H1 (cell line): ENCODE data around the gene COL20A1. TPM values are rescaled to one million over a fixed set of nuclear protein-coding genes. Genes with fewer than 3 reads are reported as not detected.

ENCODE experiments used
- CTCF ChIA-PET: fragments of 300-600 bp; sonication (Branson Sonifier 250); formaldehyde crosslinking; loops from one replicate; lab custom pipeline; 2021; ENCODE audit not compliant: partially characterized antibody; lab: Charles Lee
- POLR2A ChIA-PET: fragments of 300-600 bp; sonication (Branson Sonifier 250); formaldehyde crosslinking; loops from one replicate; lab custom pipeline; 2021; ENCODE audit warnings: inconsistent platforms; ENCODE audit not compliant: partially characterized antibody; lab: Charles Lee
- DNase-seq, 2 experiments: peaks; one replicate each; pipeline versions ENCODE4 v3.0.0 to v3.0.0-alpha.2; 2010 to 2022; ENCODE audit warnings: low spot score in 2 of 2, low read depth in 1 of 2, mixed read lengths in 1 of 2
- FAIRE-seq: peaks from 2 replicates; lab custom pipeline; 2011; peaks lifted over from hg19 to GRCh38; lab: Jason Lieb, UNC
- H2AFZ ChIP-seq: 2 replicates; pipeline ENCODE4 v1.8.1; 2012; ENCODE audit warnings: low read length, inconsistent platforms
- H2AK5ac ChIP-seq: 2 replicates; pipeline ENCODE4 v1.6.1; 2013; ENCODE audit warnings: low read depth, low read length
- H2BK120ac ChIP-seq: replicated peaks from 2 replicates; pipeline ENCODE3; 2013; ENCODE audit warnings: low read depth, low read length, inconsistent platforms
- H2BK12ac ChIP-seq: 2 replicates; pipeline ENCODE4 v1.6.1; 2013; ENCODE audit warnings: low read depth, low read length
- H2BK15ac ChIP-seq: 2 replicates; pipeline ENCODE4 v1.6.1; 2013; ENCODE audit warnings: low read length
- H2BK20ac ChIP-seq: 2 replicates; pipeline ENCODE4 v1.6.1; 2013; ENCODE audit warnings: low read length
- H2BK5ac ChIP-seq: 2 replicates; pipeline ENCODE4 v1.6.1; 2013; ENCODE audit warnings: low read depth, low read length
- H3K14ac ChIP-seq: 2 replicates; pipeline ENCODE4 v1.6.1; 2013; ENCODE audit warnings: inconsistent platforms; ENCODE audit not compliant: insufficient read length
- H3K18ac ChIP-seq: 2 replicates; pipeline ENCODE4 v1.6.1; 2013; ENCODE audit warnings: low read length; ENCODE audit errors: extremely low read depth
- H3K23ac ChIP-seq: 2 replicates; pipeline ENCODE4 v1.6.1; 2013; ENCODE audit warnings: inconsistent platforms; ENCODE audit not compliant: insufficient read length
- H3K23me2 ChIP-seq: 2 replicates; pipeline ENCODE4 v1.6.1; 2013; ENCODE audit warnings: low read depth, low read length
- H3K27ac ChIP-seq: 2 replicates; pipeline ENCODE4 v1.6.1; 2011; ENCODE audit warnings: low read depth, low read length, inconsistent platforms
- H3K27me3 ChIP-seq, 4 experiments: replicated peaks in 1 of 4; 1 replicate in 1 of 4; 2 replicates in 3 of 4; pipeline versions ENCODE4 v1.6.1 to v1.8.1; 2011 to 2013; ENCODE audit warnings: low read length in 3 of 4, mild to moderate bottlenecking in 3 of 4, inconsistent platforms in 2 of 4, mixed read lengths in 2 of 4, moderate library complexity in 1 of 4; ENCODE audit not compliant: control insufficient read depth in 3 of 4, insufficient read depth in 3 of 4; ENCODE audit errors: extremely low read depth in 1 of 4
- H3K36me3 ChIP-seq, 4 experiments: 2 replicates each; pipeline versions ENCODE4 v1.6.1 to v1.8.1; 2011 to 2013; ENCODE audit warnings: mild to moderate bottlenecking in 4 of 4, low read length in 3 of 4, moderate library complexity in 2 of 4, control low read depth in 1 of 4, inconsistent platforms in 1 of 4; ENCODE audit not compliant: insufficient read depth in 4 of 4, control insufficient read depth in 2 of 4
- H3K4ac ChIP-seq: replicated peaks from 2 replicates; pipeline ENCODE3; 2013; ENCODE audit warnings: low read length, low read depth, mixed read lengths, inconsistent platforms; ENCODE audit not compliant: insufficient read length
- H3K4me1 ChIP-seq, 4 experiments: replicated peaks in 1 of 4; 1 replicate in 1 of 4; 2 replicates in 3 of 4; pipeline versions ENCODE4 v1.6.1 to v1.8.1; 2011 to 2013; ENCODE audit warnings: low read length in 3 of 4, inconsistent platforms in 2 of 4, mixed read lengths in 1 of 4; ENCODE audit not compliant: insufficient read depth in 4 of 4, control insufficient read depth in 3 of 4
- H3K4me2 ChIP-seq, 2 experiments: 2 replicates each; pipeline versions ENCODE4 v1.6.1 to v1.8.1; 2011 to 2013; ENCODE audit warnings: low read depth in 2 of 2, low read length in 2 of 2, control low read depth in 1 of 2, inconsistent platforms in 1 of 2, mild to moderate bottlenecking in 1 of 2; ENCODE audit not compliant: insufficient read depth in 1 of 2
- H3K4me3 ChIP-seq, 4 experiments: fragments of 200-600, 300-600 bp in 1 of 4; sonication (generic), shearing (Covaris generic), sonication (Bioruptor Twin) in 1 of 4; 2 replicates each; pipeline versions ENCODE4 v1.5.1 to v1.8.1; 2011 to 2016; ENCODE audit warnings: low read length in 4 of 4, low read depth in 3 of 4, control low read depth in 2 of 4, inconsistent platforms in 2 of 4, mild to moderate bottlenecking in 2 of 4, mixed read lengths in 1 of 4, moderate library complexity in 1 of 4; ENCODE audit not compliant: insufficient read depth in 2 of 4; ENCODE audit errors: extremely low read depth in 1 of 4
- H3K56ac ChIP-seq: replicated peaks from 2 replicates; pipeline ENCODE3; 2013; ENCODE audit warnings: low read depth, mild to moderate bottlenecking, mixed read lengths, low read length, inconsistent platforms; ENCODE audit not compliant: insufficient read length
- H3K79me1 ChIP-seq: 2 replicates; pipeline ENCODE4 v1.6.1; 2013; ENCODE audit warnings: low read depth, low read length, control low read depth
- H3K79me2 ChIP-seq, 2 experiments: 2 replicates each; pipeline versions ENCODE4 v1.6.1 to v1.8.1; 2012 to 2013; ENCODE audit warnings: low read length in 2 of 2, mild to moderate bottlenecking in 2 of 2, inconsistent platforms in 1 of 2; ENCODE audit not compliant: insufficient read depth in 2 of 2, control insufficient read depth in 1 of 2
- H3K9ac ChIP-seq, 4 experiments: replicated peaks in 1 of 4; 1 replicate in 1 of 4; 2 replicates in 3 of 4; pipeline versions ENCODE4 v1.6.1 to v1.8.1; 2011 to 2013; ENCODE audit warnings: low read depth in 3 of 4, low read length in 3 of 4, control low read depth in 2 of 4, mild to moderate bottlenecking in 2 of 4, moderate library complexity in 2 of 4, inconsistent platforms in 1 of 4; ENCODE audit errors: extremely low read depth in 1 of 4
- H3K9me3 ChIP-seq, 2 experiments: 2 replicates each; pipeline versions ENCODE4 v1.6.1 to v1.8.1; 2012 to 2013; ENCODE audit warnings: mild to moderate bottlenecking in 2 of 2, moderate library complexity in 2 of 2, control low read depth in 1 of 2, inconsistent platforms in 1 of 2, low read depth in 1 of 2, low read length in 1 of 2, mixed read lengths in 1 of 2; ENCODE audit not compliant: insufficient read depth in 2 of 2
- H4K20me1 ChIP-seq, 2 experiments: replicated peaks in 1 of 2; 2 replicates each; pipeline versions ENCODE3 to v1.8.1; 2011 to 2013; ENCODE audit warnings: inconsistent platforms in 2 of 2, low read length in 2 of 2, mild to moderate bottlenecking in 1 of 2; ENCODE audit not compliant: insufficient read depth in 2 of 2, control insufficient read depth in 1 of 2
- H4K5ac ChIP-seq: 2 replicates; pipeline ENCODE4 v1.6.1; 2013; ENCODE audit warnings: low read length, low read depth, mixed read lengths, inconsistent platforms; ENCODE audit not compliant: insufficient read length
- H4K8ac ChIP-seq: 2 replicates; pipeline ENCODE4 v1.8.0; 2013; ENCODE audit warnings: mild to moderate bottlenecking, moderate library complexity, low read length, inconsistent platforms; ENCODE audit not compliant: insufficient read depth; ENCODE audit errors: extremely low read depth
- H4K91ac ChIP-seq: replicated peaks from 2 replicates; pipeline ENCODE3; 2013; ENCODE audit warnings: low read length, mixed read lengths, inconsistent platforms; ENCODE audit not compliant: insufficient read length
- GABPA ChIP-seq: IDR thresholded peaks from 2 replicates; pipeline ENCODE4 v1.6.1; 2011; ENCODE audit warnings: mild to moderate bottlenecking, low read length, moderate library complexity, borderline replicate concordance; ENCODE audit not compliant: insufficient read depth
- GTF2F1 ChIP-seq: IDR thresholded peaks from 2 replicates; pipeline ENCODE4 v1.6.1; 2012; ENCODE audit warnings: low read depth, low read length, improper control_type of control experiment, borderline replicate concordance
- JUN ChIP-seq: IDR thresholded peaks from 2 replicates; pipeline ENCODE4 v1.6.1; 2011; ENCODE audit warnings: low read depth, mild to moderate bottlenecking, improper control_type of control experiment, low read length
- JUND ChIP-seq: IDR thresholded peaks from 2 replicates; pipeline ENCODE4 v1.6.1; 2011; ENCODE audit warnings: mild to moderate bottlenecking, improper control_type of control experiment, low read length
- NANOG ChIP-seq: IDR thresholded peaks from 2 replicates; pipeline ENCODE4 v1.6.1; 2011; ENCODE audit warnings: low read length, low read depth, mild to moderate bottlenecking, inconsistent platforms; ENCODE audit not compliant: insufficient read depth, poor library complexity, severe bottlenecking
- NRF1 ChIP-seq: IDR thresholded peaks from 2 replicates; pipeline ENCODE4 v1.6.1; 2011; ENCODE audit warnings: mild to moderate bottlenecking, low read depth, low read length, improper control_type of control experiment
- RXRA ChIP-seq: IDR thresholded peaks from 2 replicates; pipeline ENCODE4 v1.6.1; 2011; ENCODE audit warnings: low read depth, mild to moderate bottlenecking, low read length, moderate library complexity; ENCODE audit not compliant: insufficient read depth
- TAF7 ChIP-seq: optimal IDR thresholded peaks from 2 replicates; pipeline ENCODE3; 2011; ENCODE audit warnings: low read depth, mild to moderate bottlenecking, inconsistent platforms, low read length, moderate library complexity, borderline replicate concordance
- TCF12 ChIP-seq: IDR thresholded peaks from 2 replicates; pipeline ENCODE4 v1.6.1; 2011; ENCODE audit warnings: low read depth, mild to moderate bottlenecking, low read length
- WGBS, 2 experiments: shearing (Covaris generic) in 1 of 2; methylation state at CpG; one replicate each; pipeline versions ENCODE4 v1.1.6 to v1.1.7; 2013 to 2015; ENCODE audit warnings: low lambda C conversion rate in 2 of 2, mixed read lengths in 2 of 2, inconsistent platforms in 1 of 2, low coverage in 1 of 2, missing lambda C conversion rate in 1 of 2; ENCODE audit not compliant: insufficient replicate concordance in 2 of 2, insufficient coverage in 1 of 2, insufficient read length in 1 of 2; ENCODE audit errors: extremely low coverage in 1 of 2, missing lambda C conversion rate in 1 of 2; 5-methylcytosine and 5-hydroxymethylcytosine counted together
- polyA plus RNA-seq, 7 experiments: library from polyadenylated mRNA; depleted of rRNA in 3 of 7; stranded (reverse) in 5 of 7; unstranded in 2 of 7; fragments of >200 nt in 5 of 7; fragments of 200-250 nt in 2 of 7; gene quantifications; 1 replicate in 5 of 7; 2 replicates in 1 of 7; 4 replicates in 1 of 7; pipeline versions ENCODE4 v1.2.1 to v1.2.3, GENCODE V29; 2011 to 2013; ENCODE audit warnings: missing spikeins in 2 of 7, mixed read lengths in 2 of 7
- total RNA-seq: library from RNA; stranded (reverse); fragmentation: NEBNext Ultra II Directional; extraction: Animal tissue kit (Norgen Biotek cat#: 25700); gene quantifications from 2 replicates; pipeline ENCODE4 v1.2.1, GENCODE V29; 2021
- TF ChIP-seq, protein P1 (sequence below): IDR thresholded peaks from 2 replicates; pipeline ENCODE4 v1.6.1; 2012; ENCODE audit warnings: low read length, inconsistent platforms

Gene COL20A1
- total and polyA plus RNA-seq, 2 of the 8 experiments (the other 6 are each of a cell fraction or from before 2014, with no cell fraction given), result 0.19 to 0.21 TPM

DNA sequence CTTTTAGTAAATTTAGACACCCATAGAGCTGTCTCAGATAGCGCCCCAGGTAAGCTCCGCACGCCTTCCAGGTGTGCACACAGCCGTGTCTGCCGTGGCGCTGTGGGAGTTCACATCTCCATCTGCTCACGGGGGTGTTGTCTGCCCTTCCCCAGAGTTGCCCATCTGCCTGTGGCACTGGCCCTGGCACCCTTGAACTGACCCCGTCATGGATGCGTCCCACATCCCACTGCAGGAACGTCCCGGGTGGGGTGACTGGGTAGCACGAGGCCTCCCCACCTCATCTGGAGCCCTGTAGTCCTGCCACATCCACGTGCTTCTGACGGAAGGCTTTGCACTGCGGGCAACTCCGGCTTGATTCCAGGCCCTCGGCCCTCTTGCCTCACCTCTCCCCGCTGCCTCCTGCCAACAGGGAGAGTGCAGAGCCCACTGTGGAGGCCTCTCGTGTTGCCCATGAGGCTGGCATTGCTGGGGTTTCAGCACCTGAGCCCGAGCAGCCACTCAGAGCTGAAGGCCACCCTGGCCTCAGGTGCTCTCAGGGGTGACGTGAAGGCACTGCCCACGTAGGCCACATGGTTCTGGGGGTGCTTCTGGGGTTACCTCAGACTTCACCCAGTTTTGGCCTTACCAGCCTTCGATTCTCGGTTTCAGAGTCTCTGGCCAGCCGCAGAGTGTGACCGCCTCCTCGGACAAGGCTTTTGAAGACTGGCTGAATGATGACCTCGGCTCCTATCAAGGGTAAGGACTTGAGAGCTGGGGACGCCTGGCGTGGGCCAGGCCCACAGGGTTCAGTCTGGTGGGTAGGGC is 15.3 kb upstream of the COL20A1 start:
- Histone ChIP-seq H3K4me1 (peaks cover 0 to 5% (median 1%) of the 10 kb centered on the region in 4 experiments; a peak in 5 of 7 replicates), H3K79me2 (peaks cover 17 to 39% of the 10 kb centered on the region in 2 experiments), H2BK20ac (no peak overlapping the region), H2AK5ac (no peak overlapping the region), H3K4ac (no peak overlapping the region), H3K23me2 (peaks cover 2% of the 10 kb centered on the region; the same call in 1 of the 2 replicates), H2AFZ (no peak overlapping the region), H3K56ac (no peak overlapping the region), H2BK120ac (no peak overlapping the region), H2BK12ac (no peak overlapping the region), H2BK15ac (no peak overlapping the region), H3K27me3 (no peaks in the 10 kb centered on the region), H2BK5ac (no peak overlapping the region), H3K18ac (no peak overlapping the region), H3K14ac (no peak overlapping the region), H3K4me3 (no peak overlapping the region), H3K9ac (no peak overlapping the region), H3K79me1 (peaks cover 14% of the 10 kb centered on the region), H3K9me3 (no peaks in the 10 kb centered on the region), H4K8ac (no peak overlapping the region), H3K36me3 (peaks cover 6 to 37% (median 22%) of the 10 kb centered on the region in 4 experiments), H4K20me1 (peaks cover 19 to 39% of the 10 kb centered on the region in 2 experiments), H4K5ac (no peak overlapping the region), H3K4me2 (no peak overlapping the region), H3K23ac (no peak overlapping the region), H4K91ac (no peak overlapping the region), H3K27ac (no peak overlapping the region)
- FAIRE-seq (no peak), DNase-seq (no peak)
- POLR2A ChIA-PET, result no interaction called here
- 93% methylated on average over 30 of the region's 30 CpGs; no CpG with 5 or more reads in 1 of the 2 experiments for WGBS, 2 experiments
- CTCF ChIA-PET, result interaction anchor here (0.7 to 3.7 kb wide), 13 partner anchors 9 to 902 kb away, joined by 3 to 23 read pairs (median 3); partner anchors contain the start of gene YTHDF1
- TF ChIP-seq JUND (no peak), TCF12 (no peak), TAF7 (no peak), JUN (no peak), GTF2F1 (no peak), NRF1 (no peak), NANOG (no peak), RXRA (no peak), GABPA (no peak)
- TF ChIP-seq, protein P1, sequence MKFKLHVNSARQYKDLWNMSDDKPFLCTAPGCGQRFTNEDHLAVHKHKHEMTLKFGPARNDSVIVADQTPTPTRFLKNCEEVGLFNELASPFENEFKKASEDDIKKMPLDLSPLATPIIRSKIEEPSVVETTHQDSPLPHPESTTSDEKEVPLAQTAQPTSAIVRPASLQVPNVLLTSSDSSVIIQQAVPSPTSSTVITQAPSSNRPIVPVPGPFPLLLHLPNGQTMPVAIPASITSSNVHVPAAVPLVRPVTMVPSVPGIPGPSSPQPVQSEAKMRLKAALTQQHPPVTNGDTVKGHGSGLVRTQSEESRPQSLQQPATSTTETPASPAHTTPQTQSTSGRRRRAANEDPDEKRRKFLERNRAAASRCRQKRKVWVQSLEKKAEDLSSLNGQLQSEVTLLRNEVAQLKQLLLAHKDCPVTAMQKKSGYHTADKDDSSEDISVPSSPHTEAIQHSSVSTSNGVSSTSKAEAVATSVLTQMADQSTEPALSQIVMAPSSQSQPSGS, result no peak
